GM21737 (cell line): ENCODE results near the gene CTBP2.
"Not testable (repeated sequence)": the region's sequence is repeated elsewhere in the genome, so short reads cannot be mapped to it uniquely, and the experiment has no call there.

Source experiments
- ATAC-seq: cut with Tn5 transposase; IDR thresholded peaks from one replicate; pipeline ENCODE4 v1.9.1; 2021; ENCODE audit warnings: mild to moderate bottlenecking, moderate library complexity; ENCODE audit not compliant: unreplicated experiment

The CTBP2 gene

GRCh38 chr10:125093974-125094705 lies 66.2 kb downstream of the CTBP2 start:
- ATAC-seq: no peak

- no peak for ATAC-seq
Observed at GRCh38 chr10:125093199-125093973, 67.0 kb downstream of the CTBP2 start.

- ATAC-seq: no peak
Observed at GRCh38 chr10:125092564-125093031, 67.8 kb downstream of the CTBP2 start.

- no peak for ATAC-seq
Observed at GRCh38 chr10:125091891-125092290, 68.5 kb downstream of the CTBP2 start.

GRCh38 chr10:125089469-125089868 lies 70.9 kb downstream of the CTBP2 start:
- no peak for ATAC-seq

- no peak for ATAC-seq
Observed at GRCh38 chr10:125087897-125088215, 72.5 kb downstream of the CTBP2 start.

- ATAC-seq: no peak
Observed at GRCh38 chr10:125087191-125087896, 73.0 kb downstream of the CTBP2 start.

GRCh38 chr10:125086691-125087090 lies 73.7 kb downstream of the CTBP2 start:
- no peak for ATAC-seq

GRCh38 chr10:125085258-125086054 lies 74.9 kb downstream of the CTBP2 start:
- ATAC-seq: no peak

GRCh38 chr10:125084614-125085257 lies 75.6 kb downstream of the CTBP2 start:
- ATAC-seq: no peak

- ATAC-seq: no peak
Observed at GRCh38 chr10:125084191-125084613, 76.2 kb downstream of the CTBP2 start.

GRCh38 chr10:125083576-125083920 lies 76.8 kb downstream of the CTBP2 start:
- ATAC-seq: no peak

- no peak for ATAC-seq
Observed at GRCh38 chr10:125082881-125083575, 77.3 kb downstream of the CTBP2 start.

- ATAC-seq: not testable (repeated sequence)
Observed at GRCh38 chr10:125082471-125082870, 77.9 kb downstream of the CTBP2 start.

GRCh38 chr10:125081931-125082330 lies 78.4 kb downstream of the CTBP2 start:
- no peak for ATAC-seq

- no peak for ATAC-seq
Observed at GRCh38 chr10:125080984-125081383, 79.4 kb downstream of the CTBP2 start.

GRCh38 chr10:125080296-125080695 lies 80.1 kb downstream of the CTBP2 start:
- no peak for ATAC-seq

GRCh38 chr10:125079091-125079600 lies 81.2 kb downstream of the CTBP2 start:
- ATAC-seq: no peak

GRCh38 chr10:125076891-125077541 lies 83.3 kb downstream of the CTBP2 start:
- no peak for ATAC-seq
